GM18909 (cell line): ENCODE results near the gene MPND.

Experiments used
- ATAC-seq: cut with Tn5 transposase; IDR thresholded peaks from one replicate; pipeline ENCODE4 v1.9.1; 2021; ENCODE audit warnings: mild to moderate bottlenecking; ENCODE audit not compliant: unreplicated experiment, poor library complexity

MPND gene

DNA sequence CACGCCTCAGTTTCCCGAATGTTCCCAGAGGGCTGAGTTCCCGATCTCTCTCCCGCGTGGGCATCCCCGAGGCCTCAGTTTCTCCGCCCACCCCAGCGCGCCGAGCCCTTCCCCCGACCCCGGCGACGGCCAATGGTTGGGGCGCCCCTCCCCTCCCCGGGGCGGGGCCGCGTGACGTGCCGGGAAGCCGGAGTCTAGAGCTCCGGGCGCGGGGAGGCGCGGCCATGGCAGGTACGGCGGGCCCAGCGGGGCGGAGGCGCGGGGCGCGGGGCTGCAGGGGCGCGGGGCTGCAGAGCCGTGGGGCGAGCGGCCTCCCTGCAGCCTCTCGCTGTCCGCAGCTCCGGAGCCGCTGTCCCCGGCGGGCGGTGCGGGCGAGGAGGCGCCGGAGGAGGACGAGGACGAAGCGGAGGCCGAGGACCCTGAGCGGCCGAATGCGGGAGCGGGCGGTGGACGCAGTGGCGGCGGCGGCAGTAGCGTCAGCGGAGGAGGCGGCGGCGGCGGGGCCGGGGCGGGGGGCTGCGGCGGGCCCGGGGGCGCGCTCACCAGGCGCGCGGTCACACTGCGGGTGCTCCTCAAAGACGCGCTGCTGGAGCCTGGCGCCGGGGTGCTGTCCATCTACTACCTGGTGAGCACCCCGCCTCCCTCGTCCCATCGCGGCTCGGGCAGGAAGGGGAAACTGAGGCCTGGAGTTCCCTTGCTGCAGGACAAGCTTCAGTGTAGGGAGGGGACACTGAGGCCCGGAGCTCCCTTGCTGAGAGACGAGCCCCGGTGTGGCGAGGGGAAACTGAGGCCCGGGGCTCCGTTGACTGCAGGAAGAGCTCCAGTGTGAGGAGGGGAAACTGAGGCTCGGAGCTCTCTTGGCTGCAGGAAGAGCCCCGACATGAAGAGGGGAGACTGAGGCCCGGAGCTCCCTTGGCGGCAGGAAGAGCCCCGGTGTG, at the start of gene MPND:
Gene MPND, plus strand, starts transcription at position 193 of the 938 bp plus-strand sequence. Its CDS starts 32 bp downstream, at position 225.
- peak; percentile 70 for ATAC-seq

DNA sequence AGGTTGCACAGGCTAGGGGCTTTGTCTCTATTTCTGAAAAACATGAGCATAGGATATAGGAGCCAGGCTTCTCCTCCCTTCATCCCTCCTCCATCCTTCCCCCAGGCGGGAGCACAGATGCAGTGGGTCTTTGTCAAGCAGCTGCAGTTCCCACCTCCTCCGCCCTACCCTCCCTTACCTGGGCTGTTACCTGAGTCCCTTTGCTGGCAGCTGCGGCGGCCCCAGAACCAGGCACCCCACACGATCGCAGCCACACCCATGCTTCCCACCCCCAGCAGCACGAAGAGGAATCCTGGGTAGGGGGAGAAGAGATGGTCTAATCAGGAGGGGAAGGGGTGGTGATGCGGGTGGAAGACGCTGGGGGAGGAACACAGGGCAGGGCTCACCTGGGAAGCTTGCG, 49.0 kb upstream of the MPND start:
- no peak for ATAC-seq

DNA sequence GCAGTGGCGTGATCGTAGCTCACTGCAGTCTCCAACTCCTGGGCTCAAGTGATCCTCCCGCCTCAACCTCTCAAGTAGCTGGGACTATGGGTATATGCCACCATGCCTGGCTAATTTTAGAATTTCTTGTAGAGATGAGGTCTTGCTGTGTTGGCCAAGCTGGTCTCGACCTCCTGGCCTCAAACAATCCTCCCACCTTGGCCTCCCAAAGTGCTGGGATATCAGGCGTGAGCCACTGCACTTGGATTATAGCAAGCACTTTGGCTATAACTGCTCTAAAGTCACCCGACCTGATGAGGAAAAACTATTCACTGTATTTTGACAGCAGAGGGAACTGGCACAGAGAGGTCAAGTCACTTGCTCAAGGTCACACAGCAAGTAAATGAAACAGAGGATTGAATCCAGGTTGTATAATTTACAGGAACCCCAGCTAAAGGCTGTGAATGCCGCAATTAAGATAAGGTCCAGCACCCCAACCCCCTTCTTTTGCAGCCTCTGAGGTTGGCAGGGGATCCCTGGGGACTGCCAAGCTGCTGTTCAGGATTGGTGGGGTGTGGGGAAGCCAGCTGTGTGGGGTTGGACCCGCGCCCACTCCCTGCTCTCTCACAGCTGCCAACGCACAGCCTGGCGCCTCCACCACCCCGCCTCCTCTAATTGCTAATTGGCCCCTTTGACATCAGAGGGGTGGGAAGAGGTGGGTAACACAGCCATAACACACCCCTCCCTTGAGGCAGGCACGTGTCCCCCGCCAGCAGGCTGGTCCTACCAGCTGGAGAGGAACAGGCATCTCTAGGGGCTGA, 47.2 kb upstream of the MPND start:
- no peak for ATAC-seq

GRCh38 chr19:4297901-4298809, 45.2 kb upstream of the MPND start:
- no peak for ATAC-seq

DNA sequence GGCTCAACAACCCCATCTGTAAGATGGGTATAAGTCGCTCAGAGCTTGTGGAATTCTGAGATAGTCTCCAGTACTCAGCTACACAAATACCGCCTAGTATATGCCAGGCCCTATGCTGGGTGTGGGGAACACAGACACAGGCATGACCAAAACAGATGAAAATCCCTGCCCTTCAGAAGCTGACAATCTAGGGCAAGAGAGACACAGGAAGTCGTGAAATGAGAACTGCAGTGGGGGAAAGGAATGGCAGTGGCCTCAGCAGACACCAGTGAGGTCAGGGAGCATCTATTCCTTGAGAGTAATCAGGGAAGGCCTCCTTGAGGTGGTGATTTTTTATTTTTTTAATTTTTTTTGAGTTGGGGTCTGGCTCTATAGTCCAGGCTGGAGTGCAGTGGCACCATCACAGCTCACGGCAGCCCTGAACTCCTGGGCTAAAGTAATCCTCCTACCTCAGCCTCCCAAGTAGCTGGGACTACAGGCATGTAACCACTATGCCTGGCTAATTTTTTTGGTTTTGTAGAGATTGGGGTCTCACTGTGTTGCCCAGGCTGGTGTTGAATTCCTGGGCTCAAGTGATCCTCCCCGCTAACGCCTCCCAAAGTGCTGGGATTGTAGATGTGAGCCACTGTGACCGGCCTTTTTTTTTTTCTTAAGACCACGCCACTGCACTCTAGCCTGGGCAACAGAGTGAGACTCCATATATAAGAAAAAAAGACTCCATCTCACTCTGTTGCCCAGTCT, 44.4 kb upstream of the MPND start:
- no peak for ATAC-seq

GRCh38 chr19:4300589-4300988, 42.8 kb upstream of the MPND start:
- ATAC-seq, result no peak

GRCh38 chr19:4301590-4302242, 41.6 kb upstream of the MPND start:
- ATAC-seq, result no peak

GRCh38 chr19:4302243-4302640, 41.1 kb upstream of the MPND start, which contains the start of gene TMIGD2:
TSS of gene TMIGD2 (minus strand) at chr19:4302389. CDS start at chr19:4302385, 4 bp downstream.
- no peak for ATAC-seq

GRCh38 chr19:4303819-4304537, 39.4 kb upstream of the MPND start:
- ATAC-seq, result no peak

- ATAC-seq, result no peak
Measured at GRCh38 chr19:4304538-4305256, 38.7 kb upstream of the MPND start, which contains the start of gene FSD1. TSS of gene FSD1 (plus strand) at chr19:4304598. CDS start at chr19:4304747, 149 bp downstream.

GRCh38 chr19:4305257-4305612, 38.1 kb upstream of the MPND start:
- ATAC-seq, result no peak

DNA sequence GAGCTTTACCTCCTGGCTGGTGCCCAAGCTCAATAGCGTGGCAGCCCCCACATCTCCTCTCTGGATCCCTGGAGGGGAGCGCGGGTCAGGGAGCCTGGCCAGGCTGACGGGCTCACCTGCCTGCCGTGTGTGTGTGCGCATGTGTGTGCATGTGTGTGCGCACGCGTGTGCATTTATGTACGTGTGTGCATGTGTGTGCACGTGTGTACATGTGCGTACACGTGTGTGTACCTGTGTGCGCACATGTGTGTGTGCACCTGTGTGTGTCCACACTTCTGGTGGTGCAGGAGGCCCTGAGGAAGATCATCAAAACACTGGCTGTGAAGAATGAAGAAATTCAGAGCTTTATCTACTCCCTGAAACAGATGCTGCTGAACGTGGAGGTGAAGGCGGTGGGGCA, 37.7 kb upstream of the MPND start:
- ATAC-seq, result no peak

GRCh38 chr19:4310247-4311121, 32.9 kb upstream of the MPND start:
- ATAC-seq, result no peak

DNA sequence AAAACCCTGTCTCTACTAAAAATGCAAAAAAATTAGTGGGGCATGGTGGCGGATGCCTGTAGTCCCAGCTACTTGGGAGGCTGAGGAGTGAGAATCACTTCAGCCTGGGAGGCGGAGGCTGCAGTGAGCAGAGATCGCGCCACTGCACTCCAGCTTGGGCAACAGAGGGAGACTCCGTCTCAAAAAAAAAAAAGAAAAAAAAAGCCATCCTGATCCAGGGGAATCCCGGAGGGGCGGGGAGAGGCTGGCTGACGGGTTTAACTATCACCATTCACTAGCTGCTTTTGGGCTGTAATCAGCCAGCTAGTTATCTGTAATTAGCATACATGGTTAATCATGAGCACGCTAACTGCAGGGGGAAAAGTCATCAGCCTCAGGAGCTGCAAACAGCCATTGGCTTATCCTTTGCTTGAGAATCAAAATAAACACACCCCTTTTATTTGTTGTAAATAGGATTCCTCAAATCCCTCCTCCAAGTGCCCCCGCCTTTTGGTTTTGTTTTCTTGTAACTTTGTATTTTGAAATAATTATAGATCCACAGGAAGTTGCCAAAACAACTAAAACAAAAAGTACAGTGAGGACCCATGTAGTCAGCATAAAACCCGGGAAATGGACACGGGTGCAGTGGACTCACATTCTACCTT, 29.4 kb upstream of the MPND start:
- no peak for ATAC-seq

DNA sequence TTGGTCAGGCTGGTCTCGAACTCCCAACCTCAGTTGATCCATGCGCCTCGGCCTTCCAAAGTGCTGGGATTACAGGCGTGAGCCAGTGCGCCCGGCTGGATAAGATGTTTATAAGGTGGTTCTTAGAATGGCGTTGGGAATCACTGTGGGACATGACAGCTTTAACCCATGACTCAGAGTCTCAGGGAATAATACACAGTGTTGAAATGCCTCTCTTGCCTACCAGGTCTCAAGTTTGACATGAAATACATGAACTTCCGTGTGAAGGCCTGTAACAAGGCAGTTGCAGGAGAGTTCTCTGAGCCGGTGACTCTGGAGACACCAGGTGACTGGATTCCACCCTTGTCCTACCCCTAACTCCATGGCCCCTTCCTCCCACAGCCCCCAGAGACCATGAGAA, 26.4 kb upstream of the MPND start:
- ATAC-seq, result no peak

DNA sequence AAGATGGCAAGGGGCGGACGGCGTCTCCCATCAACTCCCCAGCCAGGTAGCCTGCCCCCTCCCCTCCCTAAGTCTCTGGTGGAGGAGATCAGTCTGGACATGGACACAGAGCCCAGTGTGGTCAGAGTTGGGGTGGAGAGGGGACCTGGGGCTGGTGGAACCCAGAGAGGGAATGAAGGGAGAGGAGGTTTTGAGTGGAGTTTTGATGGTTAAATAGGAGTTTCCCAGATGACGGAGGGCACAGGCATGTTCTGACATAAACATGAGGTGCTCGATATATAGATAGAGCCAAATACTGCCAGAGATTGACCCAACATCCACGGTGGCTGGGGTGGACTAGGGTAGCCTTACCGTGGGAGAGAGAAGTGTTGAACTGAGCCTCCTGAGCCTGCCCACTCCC, 24.9 kb upstream of the MPND start:
- ATAC-seq, result no peak
